Coronary artery (tissue), 2 donors: ENCODE measurements around the gene CACNA1B.

Experiments used
- DNase-seq: peaks from one replicate; pipeline ENCODE4 v3.0.0-alpha.2; 2017; ENCODE audit warnings: low spot score
- H3K27ac ChIP-seq, 2 donors: fragments of 200-600 bp; sonication (generic); one replicate each; pipeline ENCODE4 v1.5.1; 2016 to 2019
- H3K4me3 ChIP-seq: fragments of 200-600 bp; sonication (generic); 2 replicates; pipeline ENCODE4 v1.5.1; 2016; ENCODE audit warnings: mild to moderate bottlenecking, moderate library complexity
- CTCF ChIP-seq: fragments of 200-600 bp; sonication (generic); IDR thresholded peaks from one replicate; pipeline ENCODE4 v1.5.1; 2019; ENCODE audit warnings: antibody characterized with exemption

The CACNA1B gene

GRCh38 chr9:138072161-138072842 is 194.7 kb downstream of the CACNA1B start:
- TF ChIP-seq CTCF = no peak
- DNase-seq = peak; percentile 53
- no peak overlapping the region for H3K4me3 ChIP-seq
- H3K27ac ChIP-seq = no peak overlapping the region

GRCh38 chr9:138072897-138073296 is 195.3 kb downstream of the CACNA1B start:
- DNase-seq = peak; percentile 60

GRCh38 chr9:138073408-138073807 is 195.8 kb downstream of the CACNA1B start:
- peak; percentile 52 for DNase-seq
- TF ChIP-seq CTCF = no peak
- Histone ChIP-seq H3K4me3 (no peak overlapping the region), H3K27ac (no peak overlapping the region)

More at GRCh38 chr9:138072897-138073296, 195.3 kb downstream of the CACNA1B start:
- Histone ChIP-seq H3K4me3 (no peak overlapping the region), H3K27ac (no peak overlapping the region)
- TF ChIP-seq CTCF = no peak

DNA sequence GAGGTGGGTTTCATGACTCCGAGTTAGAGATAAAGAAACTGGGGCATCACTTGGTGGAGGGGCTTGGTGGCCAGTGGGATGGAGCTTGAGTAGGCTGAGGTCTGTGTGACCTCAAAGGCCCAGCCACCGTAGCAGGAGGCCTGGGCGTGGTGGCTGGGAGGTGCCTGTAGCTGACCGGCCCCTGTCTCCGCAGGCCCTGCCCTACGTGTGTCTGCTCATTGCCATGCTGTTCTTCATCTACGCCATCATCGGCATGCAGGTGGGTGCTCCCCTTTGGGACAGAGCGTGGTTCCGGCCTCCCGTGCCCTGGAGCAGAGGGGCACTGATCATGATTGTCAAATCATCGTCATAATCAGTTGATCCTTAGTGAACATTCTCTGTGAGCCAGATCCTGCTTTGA is 196.2 kb downstream of the CACNA1B start:
- no peak for DNase-seq
- TF ChIP-seq CTCF = no peak
- Histone ChIP-seq H3K27ac (no peak overlapping the region), H3K4me3 (no peak overlapping the region)

DNA sequence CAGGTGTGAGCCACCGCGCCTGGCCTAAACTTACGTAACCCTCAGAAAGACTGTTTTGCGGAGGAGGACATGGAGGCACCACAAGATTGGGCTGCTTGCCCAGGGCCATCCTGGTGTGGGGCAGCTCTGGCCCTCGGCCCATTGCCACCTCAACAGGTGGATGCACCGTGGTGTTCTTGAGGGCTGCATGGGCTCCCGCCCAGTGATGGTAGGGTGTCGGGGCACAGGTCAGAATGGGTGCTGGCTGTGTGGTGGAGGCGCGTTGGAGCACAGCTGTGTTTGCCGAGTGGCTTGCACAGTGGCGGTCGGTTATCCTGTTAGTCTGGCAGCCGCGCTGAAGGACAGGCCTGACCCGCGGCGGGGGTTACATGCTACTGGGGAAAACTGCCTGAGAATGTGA is 196.9 kb downstream of the CACNA1B start:
- Histone ChIP-seq H3K4me3 (no peak overlapping the region), H3K27ac (no peak overlapping the region)
- DNase-seq = peak; percentile 67
- TF ChIP-seq CTCF = no peak

DNA sequence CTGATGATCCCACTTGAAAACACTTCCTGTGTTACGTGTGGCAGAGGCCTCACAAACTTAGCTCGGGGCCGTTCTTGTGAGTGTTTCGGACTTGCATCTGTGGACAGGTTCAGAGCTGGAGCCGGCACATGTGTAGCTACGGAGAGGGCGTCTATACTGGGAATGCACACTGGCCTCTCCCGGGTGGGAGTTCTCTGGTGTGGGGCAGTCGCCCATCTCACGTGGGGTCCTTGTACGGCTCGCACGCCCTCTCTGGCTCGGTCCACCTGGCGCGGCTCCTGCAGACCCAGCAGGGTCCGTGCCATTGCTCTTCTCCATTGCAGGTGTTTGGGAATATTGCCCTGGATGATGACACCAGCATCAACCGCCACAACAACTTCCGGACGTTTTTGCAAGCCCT is 197.9 kb downstream of the CACNA1B start:
- peak; percentile 54 for DNase-seq
- no peak for TF ChIP-seq CTCF
- Histone ChIP-seq H3K27ac (no peak overlapping the region), H3K4me3 (no peak overlapping the region)

DNA sequence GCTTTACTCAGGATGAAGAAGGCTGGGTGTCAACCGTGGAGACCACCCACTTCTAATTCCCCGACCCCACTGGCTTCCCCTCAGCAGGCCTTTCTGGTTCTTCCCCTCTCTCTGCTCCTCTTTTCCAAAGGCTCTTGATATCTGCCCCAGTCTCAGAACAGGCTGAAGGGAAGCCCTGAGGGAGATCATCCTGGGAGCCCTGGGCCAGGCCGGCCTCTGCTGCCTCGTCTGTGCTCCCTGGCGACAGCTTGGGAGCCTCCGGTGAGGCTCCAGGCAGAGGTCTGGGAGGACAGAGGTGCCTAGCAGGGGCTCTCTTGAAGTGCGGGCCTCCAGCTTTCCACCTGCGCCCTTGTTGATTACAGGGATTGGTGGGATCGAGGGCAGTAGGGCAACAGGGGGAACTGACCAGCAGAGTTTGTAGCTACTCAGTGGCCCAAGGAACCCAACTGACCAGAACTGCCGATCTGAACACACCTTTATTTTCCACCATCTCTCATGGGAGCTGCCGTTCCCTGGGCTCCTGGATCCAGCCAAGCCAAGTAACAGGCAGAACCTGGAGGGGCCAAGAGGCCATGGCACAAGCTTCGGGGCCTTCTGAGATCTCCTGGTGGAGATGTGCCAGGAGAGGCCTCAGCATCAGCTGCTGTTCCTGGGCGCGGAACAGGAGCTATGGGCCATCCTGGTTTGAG is 198.5 kb downstream of the CACNA1B start:
- peak; percentile 53 for DNase-seq
- H3K27ac ChIP-seq = no peak overlapping the region
- TF ChIP-seq CTCF = no peak
- no peak overlapping the region for H3K4me3 ChIP-seq
